ENCODE data around the gene PLXNA4.
"Not testable (repeated sequence)": the region's sequence is repeated elsewhere in the genome, so short reads cannot be mapped to it uniquely, and the experiment has no call there.

The PLXNA4 gene, protein sequence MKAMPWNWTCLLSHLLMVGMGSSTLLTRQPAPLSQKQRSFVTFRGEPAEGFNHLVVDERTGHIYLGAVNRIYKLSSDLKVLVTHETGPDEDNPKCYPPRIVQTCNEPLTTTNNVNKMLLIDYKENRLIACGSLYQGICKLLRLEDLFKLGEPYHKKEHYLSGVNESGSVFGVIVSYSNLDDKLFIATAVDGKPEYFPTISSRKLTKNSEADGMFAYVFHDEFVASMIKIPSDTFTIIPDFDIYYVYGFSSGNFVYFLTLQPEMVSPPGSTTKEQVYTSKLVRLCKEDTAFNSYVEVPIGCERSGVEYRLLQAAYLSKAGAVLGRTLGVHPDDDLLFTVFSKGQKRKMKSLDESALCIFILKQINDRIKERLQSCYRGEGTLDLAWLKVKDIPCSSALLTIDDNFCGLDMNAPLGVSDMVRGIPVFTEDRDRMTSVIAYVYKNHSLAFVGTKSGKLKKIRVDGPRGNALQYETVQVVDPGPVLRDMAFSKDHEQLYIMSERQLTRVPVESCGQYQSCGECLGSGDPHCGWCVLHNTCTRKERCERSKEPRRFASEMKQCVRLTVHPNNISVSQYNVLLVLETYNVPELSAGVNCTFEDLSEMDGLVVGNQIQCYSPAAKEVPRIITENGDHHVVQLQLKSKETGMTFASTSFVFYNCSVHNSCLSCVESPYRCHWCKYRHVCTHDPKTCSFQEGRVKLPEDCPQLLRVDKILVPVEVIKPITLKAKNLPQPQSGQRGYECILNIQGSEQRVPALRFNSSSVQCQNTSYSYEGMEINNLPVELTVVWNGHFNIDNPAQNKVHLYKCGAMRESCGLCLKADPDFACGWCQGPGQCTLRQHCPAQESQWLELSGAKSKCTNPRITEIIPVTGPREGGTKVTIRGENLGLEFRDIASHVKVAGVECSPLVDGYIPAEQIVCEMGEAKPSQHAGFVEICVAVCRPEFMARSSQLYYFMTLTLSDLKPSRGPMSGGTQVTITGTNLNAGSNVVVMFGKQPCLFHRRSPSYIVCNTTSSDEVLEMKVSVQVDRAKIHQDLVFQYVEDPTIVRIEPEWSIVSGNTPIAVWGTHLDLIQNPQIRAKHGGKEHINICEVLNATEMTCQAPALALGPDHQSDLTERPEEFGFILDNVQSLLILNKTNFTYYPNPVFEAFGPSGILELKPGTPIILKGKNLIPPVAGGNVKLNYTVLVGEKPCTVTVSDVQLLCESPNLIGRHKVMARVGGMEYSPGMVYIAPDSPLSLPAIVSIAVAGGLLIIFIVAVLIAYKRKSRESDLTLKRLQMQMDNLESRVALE (N-terminal part only)

DNA sequence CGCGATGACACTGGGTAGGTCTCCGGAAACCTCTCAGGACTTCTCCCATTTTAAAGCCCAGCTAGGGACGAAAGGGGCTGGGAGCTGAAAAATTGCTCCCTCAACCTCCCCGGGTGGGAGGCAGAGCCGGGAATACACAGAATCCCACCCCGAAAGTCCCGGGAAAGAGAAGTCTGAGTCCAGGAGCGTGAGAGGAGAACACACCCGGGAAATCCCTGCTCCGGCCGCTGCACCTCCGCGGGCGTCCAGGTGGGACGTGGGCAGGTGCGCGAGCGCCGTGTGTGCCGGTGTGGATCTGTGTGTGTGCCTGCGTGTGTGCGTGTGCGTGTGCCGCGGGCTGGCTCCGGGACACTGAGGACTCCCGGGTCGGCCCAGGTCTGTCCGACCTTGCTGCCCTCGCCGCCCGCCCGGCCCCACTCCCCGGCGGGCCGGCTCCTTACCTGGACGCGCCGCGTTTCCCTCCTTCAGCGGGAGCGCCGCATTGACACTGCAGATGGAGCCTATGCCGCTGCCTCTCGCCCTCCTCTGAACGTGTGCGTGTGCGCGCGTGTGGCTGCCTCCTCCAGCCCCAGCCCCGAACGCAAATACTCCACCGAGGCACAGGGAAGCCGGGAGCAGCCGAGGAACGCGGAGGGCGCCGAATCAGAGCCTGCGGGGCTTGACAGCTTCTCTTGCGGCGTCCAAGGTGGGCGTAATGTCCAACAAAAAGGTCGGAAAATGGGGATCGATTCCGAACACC, at the start of gene PLXNA4:
Gene PLXNA4 (minus strand): TSS at position 489 of the 739 bp plus-strand sequence. CDS start 67,777 bp downstream, outside the sequence.
- DNase-seq = no peak

DNA sequence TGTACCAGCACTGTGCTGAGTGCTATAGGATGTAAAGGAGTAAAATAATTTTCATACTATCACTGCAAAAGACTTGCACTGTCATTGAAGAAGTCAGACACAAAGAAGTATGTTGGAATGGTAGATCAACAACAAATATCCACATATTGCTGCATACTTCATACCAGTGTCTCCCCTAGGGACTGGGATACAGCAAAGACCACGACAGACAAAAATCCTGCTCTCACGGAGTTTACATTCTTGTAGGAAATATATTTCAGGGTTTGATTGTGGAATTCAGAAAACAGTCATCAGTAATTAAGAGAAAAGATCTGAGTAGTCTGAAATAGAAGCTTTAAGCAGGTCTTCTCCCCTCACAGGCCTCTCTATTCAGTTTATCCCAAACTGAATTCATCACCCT, 49.4 kb upstream of the PLXNA4 start:
- no peak for DNase-seq

DNA sequence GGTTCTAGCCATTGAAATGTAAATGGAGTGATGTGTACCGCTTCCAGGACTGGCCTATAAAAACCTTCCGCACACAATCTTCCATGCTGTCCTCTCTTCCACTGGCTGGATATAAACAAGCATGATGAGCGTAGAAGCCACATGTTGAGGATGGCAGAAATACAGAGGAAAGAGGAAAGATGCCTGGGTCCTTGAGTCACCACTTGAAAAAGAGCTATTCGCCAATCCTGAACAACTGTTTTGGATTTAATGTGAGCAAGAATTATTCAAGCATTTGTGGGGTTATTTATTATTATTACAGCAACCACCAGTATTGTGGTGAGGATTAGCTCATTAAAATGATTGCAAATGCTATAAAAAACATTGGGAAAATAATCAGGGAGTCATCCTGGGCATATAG, 45.8 kb upstream of the PLXNA4 start:
- no peak for DNase-seq

DNA sequence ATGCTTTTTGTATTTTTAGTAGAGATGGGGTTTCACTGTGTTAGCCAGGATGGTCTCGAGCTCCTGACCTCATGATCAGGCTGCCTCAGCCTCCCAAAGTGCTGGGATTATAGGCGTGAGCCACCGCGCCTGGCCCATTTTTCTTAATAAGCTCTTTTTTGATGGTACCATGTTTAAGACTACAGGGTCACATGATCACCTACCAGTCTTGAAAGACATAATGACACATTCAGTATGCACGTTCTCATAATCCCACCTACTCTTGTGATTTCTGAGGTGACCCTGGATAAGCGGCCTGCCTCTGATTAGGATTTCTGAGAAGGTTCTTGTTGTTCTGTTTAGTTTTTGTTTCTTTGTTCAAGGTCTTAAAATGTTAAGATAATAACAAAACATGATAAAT, 43.7 kb upstream of the PLXNA4 start:
- DNase-seq = no peak

DNA sequence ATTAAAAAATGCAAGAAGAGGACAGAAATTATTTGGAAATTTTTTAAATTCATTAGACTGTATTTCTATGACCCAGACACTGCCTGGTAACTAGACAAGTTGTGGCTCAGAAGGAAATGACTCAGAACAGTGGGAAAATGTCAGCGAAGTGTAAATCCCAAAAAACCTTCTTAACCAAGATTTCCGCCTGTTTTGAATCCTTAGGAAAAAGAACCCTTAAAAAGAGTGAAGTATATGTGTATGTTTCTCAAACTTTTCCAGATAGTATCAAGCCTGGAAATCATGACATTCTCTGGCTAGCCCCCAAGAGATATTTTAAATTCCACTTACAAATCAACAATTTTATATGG, 42.7 kb upstream of the PLXNA4 start:
- no peak for DNase-seq

DNA sequence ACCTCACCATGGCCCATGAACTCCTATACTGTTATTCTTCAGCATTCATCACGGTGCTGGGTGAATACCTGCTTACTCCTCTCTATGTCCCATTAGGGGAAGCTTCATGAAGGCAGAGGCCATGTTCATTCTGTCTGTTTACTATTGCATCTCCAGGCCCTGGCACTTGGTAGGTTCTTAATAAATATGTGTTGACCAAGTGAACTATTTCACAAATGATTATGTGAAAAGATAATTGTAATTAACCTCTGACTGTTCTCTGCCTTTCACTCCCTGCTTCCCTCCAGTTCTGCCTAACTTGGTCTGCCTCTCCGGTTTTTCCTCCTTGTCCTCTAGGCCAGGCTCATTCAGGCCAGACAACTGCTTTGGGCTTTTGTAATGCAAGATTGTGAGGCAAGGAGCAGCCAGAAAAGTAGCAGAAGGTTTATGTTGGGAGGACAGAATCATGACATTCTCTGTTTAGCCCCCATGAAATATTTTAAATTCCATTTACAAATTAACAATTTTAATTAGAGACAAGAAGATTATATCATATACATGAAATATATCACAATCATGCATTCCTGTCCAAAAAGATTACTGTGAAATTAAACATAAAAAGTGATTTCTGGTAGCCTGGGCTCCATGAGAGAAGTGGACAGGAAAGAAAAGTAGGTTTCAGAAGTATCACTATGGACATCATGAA, 42.1 kb upstream of the PLXNA4 start:
- DNase-seq = no peak

DNA sequence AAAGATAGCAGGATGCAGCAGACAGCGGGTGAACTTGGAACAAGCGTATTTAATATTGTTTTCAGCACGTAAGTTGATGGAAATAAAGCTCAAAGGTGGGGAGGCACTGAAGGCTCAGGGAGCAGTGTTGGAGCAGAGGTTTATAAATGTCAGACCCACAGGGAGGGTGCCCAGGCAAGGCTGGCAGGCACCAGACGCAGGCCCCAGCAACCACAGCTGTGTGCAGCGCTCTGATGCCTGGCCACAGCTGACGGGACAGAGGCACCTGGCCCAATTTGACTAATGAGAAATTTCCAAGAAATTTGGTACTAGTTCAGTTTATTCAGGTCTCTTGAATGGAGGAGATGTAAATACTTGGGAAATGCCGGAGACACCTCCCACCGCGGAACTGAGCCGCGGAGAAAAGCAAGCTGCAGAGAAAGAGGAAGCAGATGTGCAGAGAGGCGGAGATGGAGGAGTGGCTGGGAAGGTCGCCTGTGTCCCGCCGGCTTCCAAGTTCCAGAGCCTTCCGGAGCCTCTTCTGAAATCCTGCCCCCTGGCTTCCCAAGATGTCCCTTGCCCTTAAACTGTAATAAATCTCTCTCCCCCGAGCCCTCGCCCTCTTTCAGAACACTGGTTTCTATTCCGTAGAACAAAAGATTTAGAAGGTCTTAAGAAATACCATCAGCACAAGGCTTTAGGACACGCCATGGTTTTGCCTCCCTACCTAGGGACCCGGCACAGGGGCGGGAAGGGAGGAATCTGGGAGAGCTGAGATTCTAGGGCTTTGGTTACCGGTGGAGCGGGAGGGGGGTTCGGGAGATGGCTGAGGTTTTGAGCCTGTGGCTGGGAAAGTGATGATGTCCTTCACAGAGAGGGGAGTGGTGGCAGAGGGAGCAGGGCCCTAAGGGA, 38.4 kb upstream of the PLXNA4 start:
- no peak for DNase-seq

DNA sequence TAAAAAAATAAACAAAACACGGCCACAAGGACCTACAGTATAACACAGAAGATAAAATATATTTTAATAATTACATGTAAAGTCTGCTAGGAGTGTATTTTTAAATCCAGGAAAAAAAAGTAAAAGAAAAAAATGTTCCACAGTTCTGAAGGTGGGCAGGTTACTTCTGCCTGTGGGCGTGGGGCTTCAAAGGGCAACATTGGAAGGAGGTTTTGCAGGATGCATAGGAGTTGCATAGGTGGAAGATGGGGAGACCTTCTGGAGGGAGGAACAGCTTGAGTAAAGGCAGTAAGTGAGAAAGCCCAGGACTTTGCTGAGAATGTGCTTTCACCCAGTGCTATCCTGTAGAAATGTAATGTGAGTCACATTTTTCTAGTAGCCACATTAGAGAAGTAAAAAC, 37.5 kb upstream of the PLXNA4 start:
- DNase-seq = no peak

DNA sequence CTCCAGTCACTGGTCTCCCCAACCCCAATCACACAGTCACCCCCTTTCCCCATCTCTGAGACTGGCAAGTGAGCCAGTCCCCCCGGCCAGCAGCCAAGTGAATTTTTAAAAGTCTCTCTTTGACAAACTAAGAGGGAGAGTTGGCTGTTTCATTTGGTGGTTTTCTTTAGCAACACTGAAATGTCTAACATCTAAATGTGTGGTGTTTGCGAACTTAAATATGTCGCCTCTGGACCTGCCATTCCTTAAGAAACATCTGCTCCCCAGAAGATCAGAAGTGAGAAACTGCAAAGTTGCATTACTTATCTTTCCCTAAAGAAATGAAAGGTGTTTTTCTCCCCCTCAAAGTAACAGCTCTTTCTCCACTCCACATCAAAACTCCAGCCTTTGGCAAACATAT, 34.7 kb upstream of the PLXNA4 start:
- no peak for DNase-seq

DNA sequence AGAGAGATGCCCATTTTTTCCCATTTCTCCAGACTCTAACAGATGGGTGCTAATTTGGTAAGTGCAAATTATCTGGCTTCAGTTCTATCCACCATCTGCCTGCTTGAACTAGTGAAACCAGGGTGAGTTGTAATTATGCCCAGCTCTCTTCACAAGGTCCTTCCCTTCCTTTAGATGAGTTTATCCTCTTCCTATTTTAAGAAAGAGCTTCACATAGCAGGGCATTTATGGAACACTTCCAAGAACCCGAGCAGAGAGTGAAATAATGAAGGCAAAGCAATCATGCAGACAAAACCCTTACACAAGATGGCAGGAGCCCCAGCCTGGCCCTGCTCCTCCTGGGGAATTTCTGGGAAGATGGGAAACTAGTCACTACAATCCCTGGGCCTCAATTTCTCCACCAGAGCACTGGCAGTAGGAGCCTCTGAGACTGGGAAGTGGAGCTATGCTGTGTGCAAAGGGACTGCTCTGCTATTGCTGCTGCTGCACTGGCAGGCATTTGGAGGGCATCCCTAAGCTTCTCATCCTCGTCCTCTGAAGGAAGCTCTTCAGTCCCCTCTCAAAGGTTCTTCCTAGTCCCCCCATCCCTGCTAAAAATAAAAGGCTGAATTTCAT, 33.7 kb upstream of the PLXNA4 start:
- no peak for DNase-seq

DNA sequence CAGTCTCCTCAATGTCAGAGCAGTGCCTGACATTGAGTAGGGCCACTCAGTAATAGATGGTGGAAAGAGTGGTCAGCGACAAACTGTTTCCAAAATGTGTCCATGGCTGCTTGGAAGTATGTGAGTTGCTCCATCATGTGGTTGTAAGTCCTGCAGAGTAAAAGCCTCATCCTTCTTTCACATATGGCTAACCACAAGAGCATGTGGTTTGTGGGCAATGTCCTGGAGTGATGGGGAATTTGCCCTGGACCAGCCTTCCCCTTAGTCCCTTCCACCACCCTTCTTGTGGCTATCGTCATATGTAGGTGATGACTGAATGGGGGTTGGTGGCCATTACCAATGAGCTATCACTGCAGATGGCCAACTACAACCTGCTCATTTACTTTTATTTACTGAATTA, 33.0 kb upstream of the PLXNA4 start:
- no peak for DNase-seq

DNA sequence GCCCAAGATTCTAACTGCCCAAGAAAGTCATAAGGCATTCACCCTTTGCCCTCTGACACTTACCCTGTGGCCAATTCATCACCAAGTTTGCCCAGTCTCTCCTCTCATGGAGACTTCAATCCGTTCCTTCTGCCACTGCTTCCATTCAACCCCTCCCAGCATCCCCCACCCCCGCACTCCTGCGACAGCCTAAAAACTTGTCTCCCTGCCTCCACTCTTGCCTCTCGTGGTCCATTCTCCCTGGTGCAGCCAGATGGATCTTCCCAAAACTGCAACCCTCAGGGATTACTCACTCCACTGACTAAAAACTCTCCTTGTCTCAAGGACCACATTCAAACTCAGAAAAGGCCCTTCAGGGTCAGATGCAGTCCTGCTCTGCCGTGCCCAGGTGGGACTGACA, 32.3 kb upstream of the PLXNA4 start:
- no peak for DNase-seq

DNA sequence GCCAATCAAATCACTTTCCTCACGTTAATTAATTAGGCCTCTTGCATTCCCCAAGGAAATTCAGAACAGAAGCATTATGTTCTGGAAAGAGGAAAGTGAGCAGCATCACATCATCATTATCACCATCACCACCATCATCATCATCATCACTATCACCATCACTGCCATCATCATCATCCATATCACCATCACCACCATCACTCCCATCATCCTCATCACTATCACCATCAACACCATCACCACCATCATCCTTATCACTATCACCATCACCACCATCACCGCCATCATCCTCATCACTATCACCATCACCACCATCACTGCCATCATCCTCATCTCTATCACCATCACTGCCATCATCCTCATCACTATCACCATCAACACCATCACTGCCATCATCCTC, 31.4 kb upstream of the PLXNA4 start:
- DNase-seq = no peak

DNA sequence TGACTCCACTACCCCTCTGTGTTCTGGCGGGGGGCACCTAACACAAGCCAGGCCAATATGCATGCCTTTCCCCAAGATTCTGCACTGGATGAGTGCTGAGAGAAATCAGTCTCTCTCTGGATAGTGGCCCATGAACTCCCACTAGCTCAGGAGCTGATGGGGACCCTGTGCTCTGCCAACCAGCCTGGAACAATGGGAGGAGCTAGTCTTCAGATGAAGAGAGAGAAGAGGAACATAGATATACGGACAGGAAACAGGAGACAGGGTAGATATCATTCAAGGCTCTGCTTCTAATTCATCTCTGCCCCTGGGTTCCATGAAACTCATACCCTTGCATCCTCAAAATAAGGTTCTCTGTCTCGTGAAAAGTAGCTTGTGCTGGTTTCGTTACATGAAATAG, 27.9 kb upstream of the PLXNA4 start:
- DNase-seq = no peak

DNA sequence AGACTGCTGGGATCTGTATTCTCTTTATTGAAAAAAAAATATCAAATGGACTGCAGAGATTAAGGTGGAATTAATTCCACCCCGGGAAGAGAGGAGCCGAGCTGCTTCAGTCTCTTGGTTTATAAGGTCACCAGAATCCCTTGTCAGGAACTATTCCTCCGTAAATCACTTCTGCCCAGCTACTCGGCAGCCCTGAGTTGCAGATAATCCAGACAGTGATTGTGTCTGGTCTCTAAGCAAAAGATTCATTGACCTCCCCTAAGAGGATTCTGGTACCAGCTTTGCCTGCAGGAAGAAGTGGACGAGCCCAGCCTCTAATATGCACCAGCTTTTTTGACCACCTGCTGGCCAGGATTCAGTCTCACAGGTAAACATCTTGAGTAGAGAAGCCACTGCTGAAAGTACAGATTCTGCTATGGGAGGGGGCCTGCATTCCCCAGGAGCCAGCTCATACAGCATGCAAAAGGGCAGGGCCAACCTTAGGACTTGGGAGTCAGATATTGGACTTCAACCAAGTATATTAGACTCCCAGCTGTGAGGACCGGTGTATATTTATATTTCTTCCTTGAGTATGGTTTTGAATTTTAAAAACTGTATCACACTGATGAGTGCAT, 27.1 kb upstream of the PLXNA4 start:
- no peak for DNase-seq

DNA sequence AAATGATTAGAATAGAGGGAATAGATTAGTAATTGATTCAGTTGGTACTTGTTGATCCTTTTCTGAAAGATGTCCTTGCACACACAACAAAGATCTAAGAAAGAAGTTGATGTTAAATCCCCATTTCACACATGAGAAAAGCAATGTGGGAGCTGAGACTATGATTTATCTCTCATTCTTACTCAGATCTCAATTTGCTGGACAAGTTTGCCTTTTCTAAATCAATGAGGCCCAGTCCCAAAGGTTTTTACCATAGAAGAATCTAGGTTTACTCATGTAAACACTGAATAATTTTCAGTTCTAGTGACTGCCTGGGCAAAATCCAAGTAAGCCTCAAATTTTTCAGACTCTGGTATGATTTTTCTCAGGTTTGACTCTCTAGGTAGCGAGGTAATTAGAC, 25.5 kb upstream of the PLXNA4 start:
- DNase-seq = no peak

DNA sequence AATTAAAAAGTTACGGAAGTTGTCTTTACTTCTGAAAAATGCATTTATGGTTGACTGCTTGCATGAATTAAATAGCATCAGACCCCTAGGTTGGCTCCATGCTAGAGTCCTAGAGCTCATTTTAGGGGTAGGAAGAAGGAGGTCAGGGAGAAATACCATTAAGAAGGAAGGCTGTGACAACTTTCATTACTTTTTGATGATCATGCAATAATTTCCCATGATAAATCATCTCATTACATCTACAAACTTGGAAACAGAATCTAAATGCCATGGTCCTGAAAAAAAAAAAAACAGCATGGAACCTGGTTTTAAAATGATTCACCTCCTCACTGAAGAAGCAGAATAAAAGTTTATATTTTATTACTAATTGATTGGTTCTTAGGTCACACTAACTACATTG, 20.3 kb upstream of the PLXNA4 start:
- no peak for DNase-seq

DNA sequence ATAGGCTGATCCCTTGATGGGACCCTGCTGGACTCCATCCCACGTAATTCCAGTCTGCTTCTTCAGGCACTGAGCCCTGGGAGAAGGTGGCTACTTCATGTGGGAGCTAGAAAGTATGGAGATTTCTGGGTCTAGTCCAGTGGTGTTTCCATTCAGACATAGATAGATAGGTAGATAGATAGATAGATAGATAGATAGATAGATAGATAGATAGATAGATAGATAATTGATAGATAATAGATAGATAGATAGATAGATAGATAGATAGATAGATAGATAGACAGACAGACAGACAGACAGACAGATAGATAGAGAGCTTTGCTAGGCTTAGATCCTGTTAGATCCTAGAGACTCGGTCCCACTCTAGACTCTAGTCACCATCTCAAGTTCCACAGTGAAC, 18.5 kb upstream of the PLXNA4 start:
- DNase-seq = not testable (repeated sequence)

DNA sequence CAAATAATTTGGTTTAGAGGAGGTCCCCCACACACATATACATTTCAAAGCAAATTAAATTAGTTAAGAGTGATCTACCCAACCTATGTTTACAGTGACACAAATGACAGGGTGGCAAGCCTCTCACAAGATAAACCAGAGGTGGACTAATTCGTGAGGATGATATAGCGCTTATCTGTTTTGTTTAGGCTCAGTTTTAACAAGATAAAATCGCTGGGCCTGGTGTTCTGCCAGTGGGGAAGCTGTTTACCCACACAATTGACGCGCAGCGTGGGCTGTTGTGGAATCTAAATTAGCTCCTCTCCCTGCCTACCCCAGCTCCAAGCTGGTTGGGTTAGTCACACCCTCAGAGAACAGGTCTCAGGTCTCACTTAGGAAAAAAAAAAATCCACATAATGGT, 16.7 kb upstream of the PLXNA4 start:
- no peak for DNase-seq
